Keratinocyte (primary cell): ENCODE data around the gene SH3GLB1. TPM values are rescaled to one million over a fixed set of nuclear protein-coding genes. Genes with fewer than 3 reads are reported as not detected.

Experiments
- DNase-seq: peaks from one replicate; pipeline ENCODE4 v3.0.0-alpha.2; 2011; ENCODE audit warnings: low read depth, missing footprints, low spot score
- FAIRE-seq: peaks from 2 replicates; lab custom pipeline; 2011; peaks lifted over from hg19 to GRCh38; lab: Jason Lieb, UNC
- H2AFZ ChIP-seq: 2 replicates; pipeline ENCODE4 v1.6.0; 2012; ENCODE audit warnings: low read length, control low read depth, inconsistent platforms; ENCODE audit not compliant: control insufficient read depth
- H3K27ac ChIP-seq: 2 replicates; pipeline ENCODE4 v1.5.1; 2011; ENCODE audit warnings: low read length; ENCODE audit not compliant: control insufficient read depth, insufficient read depth
- H3K27me3 ChIP-seq: 3 replicates; pipeline ENCODE4 v1.6.0; 2011; ENCODE audit warnings: low read length; ENCODE audit not compliant: control insufficient read depth, insufficient read depth; ENCODE audit errors: extremely low read depth
- H3K36me3 ChIP-seq, 2 experiments: 2 replicates in 1 of 2; 3 replicates in 1 of 2; pipeline ENCODE4 v1.5.1; 2011; ENCODE audit warnings: low read length in 2 of 2, mild to moderate bottlenecking in 1 of 2; ENCODE audit not compliant: control insufficient read depth in 2 of 2, insufficient read depth in 2 of 2; ENCODE audit errors: extremely low read depth in 1 of 2
- H3K4me1 ChIP-seq: 3 replicates; pipeline ENCODE4 v1.5.1; 2011; ENCODE audit warnings: low read length; ENCODE audit not compliant: control insufficient read depth, insufficient read depth; ENCODE audit errors: extremely low read depth
- H3K4me2 ChIP-seq: 3 replicates; pipeline ENCODE4 v1.6.0; 2011; ENCODE audit warnings: low read depth, low read length; ENCODE audit not compliant: control insufficient read depth, insufficient read depth; ENCODE audit errors: extremely low read depth
- H3K4me3 ChIP-seq, 3 experiments: fragments of 200-600 bp in 1 of 3; sonication (generic) in 1 of 3; 2 replicates in 2 of 3; 3 replicates in 1 of 3; pipeline ENCODE4 v1.5.1; 2011 to 2016; ENCODE audit warnings: low read length in 3 of 3, mild to moderate bottlenecking in 3 of 3, control low read depth in 2 of 3, inconsistent platforms in 1 of 3, low read depth in 1 of 3, mixed read lengths in 1 of 3, mixed run types in 1 of 3, moderate library complexity in 1 of 3; ENCODE audit not compliant: control insufficient read depth in 2 of 3, insufficient read depth in 2 of 3; ENCODE audit errors: extremely low read depth in 1 of 3
- H3K79me2 ChIP-seq: 2 replicates; pipeline ENCODE4 v1.6.0; 2012; ENCODE audit warnings: low read length; ENCODE audit not compliant: control insufficient read depth, insufficient read depth
- H3K9ac ChIP-seq: 3 replicates; pipeline ENCODE4 v1.6.0; 2011; ENCODE audit warnings: low read length; ENCODE audit not compliant: control insufficient read depth, insufficient read depth; ENCODE audit errors: extremely low read depth
- H3K9me1 ChIP-seq: 3 replicates; pipeline ENCODE4 v1.6.0; 2011; ENCODE audit warnings: low read length; ENCODE audit not compliant: control insufficient read depth, insufficient read depth; ENCODE audit errors: extremely low read depth
- H3K9me3 ChIP-seq: 2 replicates; pipeline ENCODE4 v1.5.1; 2012; ENCODE audit warnings: low read depth, low read length; ENCODE audit not compliant: control insufficient read depth
- H4K20me1 ChIP-seq: 3 replicates; pipeline ENCODE4 v1.6.0; 2011; ENCODE audit warnings: low read length; ENCODE audit not compliant: control insufficient read depth, insufficient read depth; ENCODE audit errors: extremely low read depth
- CTCF ChIP-seq, 3 experiments: IDR thresholded peaks in 1 of 3; conservative IDR thresholded peaks in 1 of 3; optimal IDR thresholded peaks in 1 of 3; 2 replicates in 2 of 3; 3 replicates in 1 of 3; pipeline versions ENCODE3 to v1.5.1; 2011; ENCODE audit warnings: low read length in 3 of 3, mild to moderate bottlenecking in 3 of 3, moderate library complexity in 2 of 3, control low read depth in 1 of 3, inconsistent platforms in 1 of 3; ENCODE audit not compliant: insufficient read depth in 2 of 3; ENCODE audit errors: extremely low read depth in 1 of 3
- EZH2 ChIP-seq: IDR thresholded peaks from one replicate; pipeline ENCODE4 v1.6.1; 2012; ENCODE audit warnings: inconsistent platforms, mild to moderate bottlenecking, low read length, moderate library complexity
- dilution Hi-C: fragments of 300-500 bp; cut with MboI; formaldehyde crosslinking; loops from one replicate; pipeline ENCODE4 v1.7.0; 2020; ENCODE audit warnings: low sequenced_read_pairs; ENCODE audit not compliant: extremely low pct_ligation_motif_present
- polyA plus RNA-seq, 5 experiments: library from polyadenylated mRNA; depleted of rRNA in 3 of 5; stranded (reverse) in 3 of 5; stranded (forward) in 1 of 5; unstranded in 1 of 5; fragments of >200 nt; gene quantifications; 1 replicate in 1 of 5; 2 replicates in 3 of 5; 3 replicates in 1 of 5; pipeline versions ENCODE4 v1.2.1 to v1.2.3, GENCODE V29; 2011 to 2012; ENCODE audit warnings: missing spikeins in 2 of 5, low read depth in 1 of 5, low replicate concordance in 1 of 5

Gene SH3GLB1
- polyA plus RNA-seq, 1 donor (not counting 4 experiments of a cell fraction or from before 2014, with no cell fraction given): 77.1 TPM

GRCh38 chr1:86769065-86769464 lies 64.7 kb downstream of the SH3GLB1 start:
- dilution Hi-C loops: no loop called here
- H3K9me1 ChIP-seq: no peaks in the 10 kb centered on the region
- no peak overlapping the region for H2AFZ ChIP-seq
- no peak for TF ChIP-seq CTCF (optimal IDR thresholded peaks at IDR 0.05 in 1 of 3, IDR thresholded peaks at IDR 0.05 in 1 of 3, conservative IDR thresholded peaks at IDR 0.05 in 1 of 3; ENCODE audit: extremely low read depth in 1 of 3, insufficient read depth in 2 of 3, low read length in 3 of 3)
- TF ChIP-seq EZH2: no peak
- DNase-seq (no peak), FAIRE-seq (no peak)
- H3K9me3 ChIP-seq: no peaks in the 10 kb centered on the region
- H3K4me1 ChIP-seq: peaks cover 11% of the 10 kb centered on the region
- H3K27ac ChIP-seq: no peak overlapping the region
- no peaks in the 10 kb centered on the region for H3K36me3 ChIP-seq
- H3K4me3 ChIP-seq: no peak overlapping the region
- no peak overlapping the region for H3K4me2 ChIP-seq
- no peaks in the 10 kb centered on the region for H4K20me1 ChIP-seq
- no peaks in the 10 kb centered on the region for H3K27me3 ChIP-seq
- H3K79me2 ChIP-seq: no peaks in the 10 kb centered on the region
- H3K9ac ChIP-seq: no peak overlapping the region

GRCh38 chr1:86773341-86774288 lies 69.2 kb downstream of the SH3GLB1 start:
- no peak for DNase-seq
- dilution Hi-C loops: no loop called here

More at GRCh38 chr1:86773341-86774288, 69.2 kb downstream of the SH3GLB1 start:
- Histone ChIP-seq H3K9ac (peak overlapping the region; percentile 20), H3K4me2 (peak overlapping the region; percentile 84), H3K4me3 (peak overlapping the region in 2 of 3 experiments; percentile 41 to 43), H3K36me3 (no peaks in the 10 kb centered on the region), H2AFZ (peak overlapping the region; percentile 16), H3K79me2 (no peaks in the 10 kb centered on the region), H3K9me3 (no peaks in the 10 kb centered on the region), H3K4me1 (peaks cover 31% of the 10 kb centered on the region), H3K27me3 (no peaks in the 10 kb centered on the region), H4K20me1 (no peaks in the 10 kb centered on the region), H3K9me1 (no peaks in the 10 kb centered on the region), H3K27ac (peak overlapping the region; percentile 68)
- no peak for FAIRE-seq
- no peak for TF ChIP-seq EZH2
- TF ChIP-seq CTCF (optimal IDR thresholded peaks at IDR 0.05 in 1 of 3, IDR thresholded peaks at IDR 0.05 in 1 of 3, conservative IDR thresholded peaks at IDR 0.05 in 1 of 3; ENCODE audit: extremely low read depth in 1 of 3, insufficient read depth in 2 of 3, low read length in 3 of 3): no peak
